ENCODE measurements around the gene GOLGA3. TPM values are rescaled to one million over a fixed set of nuclear protein-coding genes. Genes with fewer than 3 reads are reported as not detected.

Gene GOLGA3
- total RNA-seq, 2 donors from 2014 or later: 38.2 to 43.5 TPM

GRCh38 chr12:132873724-132874123, 45.1 kb upstream of the GOLGA3 start:
- no peak overlapping the region for H3K4me3 ChIP-seq (ENCODE audit: low read length)
- Mint-ChIP-seq H3K36me3 (ENCODE audit: low read depth) (peaks cover 61% of the 10 kb centered on the region), H3K9me3 (no peaks in the 10 kb centered on the region), H3K27me3 (ENCODE audit: insufficient read depth) (no peaks in the 10 kb centered on the region), H3K4me3 (no peak overlapping the region), H3K27ac (no peak overlapping the region), H3K4me1 (no peaks in the 10 kb centered on the region)
- peaks cover 63% of the 10 kb centered on the region for H3K36me3 ChIP-seq (ENCODE audit: control insufficient read depth, insufficient read depth, low read length)
- no peaks in the 10 kb centered on the region for H3K9me3 ChIP-seq (ENCODE audit: control insufficient read depth, low read length)
- H3K27ac ChIP-seq (ENCODE audit: low read depth, low read length): no peak overlapping the region
- no peak for DNase-seq
- no peak for TF ChIP-seq CTCF (conservative IDR thresholded peaks at IDR 0.05)
- no peaks in the 10 kb centered on the region for H3K4me1 ChIP-seq (ENCODE audit: control insufficient read depth, insufficient read depth, low read length)
- no peaks in the 10 kb centered on the region for H3K27me3 ChIP-seq (ENCODE audit: control insufficient read depth, insufficient read depth, low read length, poor library complexity, severe bottlenecking)
- 92% methylated on average over 4 to 10 of the region's 10 CpGs for WGBS, 2 experiments (ENCODE audit: insufficient coverage in 1 of 2, insufficient read length in 1 of 2)
- H3K9ac ChIP-seq (ENCODE audit: extremely low read depth, low read length, poor library complexity, severe bottlenecking): no peak overlapping the region

GRCh38 chr12:132872975-132873421, 44.3 kb upstream of the GOLGA3 start:
- no peaks in the 10 kb centered on the region for H3K27me3 ChIP-seq (ENCODE audit: control insufficient read depth, insufficient read depth, low read length, poor library complexity, severe bottlenecking)
- H3K9me3 Mint-ChIP-seq: no peaks in the 10 kb centered on the region
- H3K27me3 Mint-ChIP-seq (ENCODE audit: insufficient read depth): no peaks in the 10 kb centered on the region
- no peaks in the 10 kb centered on the region for H3K4me1 Mint-ChIP-seq
- no peak overlapping the region for H3K27ac ChIP-seq (ENCODE audit: low read depth, low read length)
- no peak overlapping the region for H3K9ac ChIP-seq (ENCODE audit: extremely low read depth, low read length, poor library complexity, severe bottlenecking)
- H3K4me3 Mint-ChIP-seq: no peak overlapping the region
- H3K9me3 ChIP-seq (ENCODE audit: control insufficient read depth, low read length): no peaks in the 10 kb centered on the region
- H3K36me3 ChIP-seq (ENCODE audit: control insufficient read depth, insufficient read depth, low read length): peaks cover 63% of the 10 kb centered on the region
- 86 to 89% methylated on average over 12 of the region's 12 CpGs for WGBS, 2 experiments (ENCODE audit: insufficient coverage in 1 of 2, insufficient read length in 1 of 2)
- H3K4me3 ChIP-seq (ENCODE audit: low read length): no peak overlapping the region
- TF ChIP-seq CTCF (conservative IDR thresholded peaks at IDR 0.05): no peak
- no peak for DNase-seq
- H3K36me3 Mint-ChIP-seq (ENCODE audit: low read depth): peaks cover 63% of the 10 kb centered on the region
- peak overlapping the region; percentile 35 for H3K27ac Mint-ChIP-seq
- no peaks in the 10 kb centered on the region for H3K4me1 ChIP-seq (ENCODE audit: control insufficient read depth, insufficient read depth, low read length)

GRCh38 chr12:132872073-132872855, 43.6 kb upstream of the GOLGA3 start:
- Histone ChIP-seq H3K9ac (ENCODE audit: extremely low read depth, low read length, poor library complexity, severe bottlenecking) (no peak overlapping the region), H3K27me3 (ENCODE audit: control insufficient read depth, insufficient read depth, low read length, poor library complexity, severe bottlenecking) (no peaks in the 10 kb centered on the region), H3K9me3 (ENCODE audit: control insufficient read depth, low read length) (no peaks in the 10 kb centered on the region), H3K4me3 (ENCODE audit: low read length) (no peak overlapping the region), H3K4me1 (ENCODE audit: control insufficient read depth, insufficient read depth, low read length) (no peaks in the 10 kb centered on the region), H3K36me3 (ENCODE audit: control insufficient read depth, insufficient read depth, low read length) (peaks cover 64% of the 10 kb centered on the region), H3K27ac (ENCODE audit: low read depth, low read length) (no peak overlapping the region)
- peaks cover 63% of the 10 kb centered on the region for H3K36me3 Mint-ChIP-seq (ENCODE audit: low read depth)
- DNase-seq: no peak
- WGBS, 2 experiments (ENCODE audit: insufficient coverage in 1 of 2, insufficient read length in 1 of 2): 92 to 97% methylated on average over 20 to 21 of the region's 21 CpGs
- no peak overlapping the region for H3K4me3 Mint-ChIP-seq
- TF ChIP-seq CTCF (conservative IDR thresholded peaks at IDR 0.05): no peak
- H3K27ac Mint-ChIP-seq: peak overlapping the region; percentile 35
- H3K9me3 Mint-ChIP-seq: no peaks in the 10 kb centered on the region
- H3K27me3 Mint-ChIP-seq (ENCODE audit: insufficient read depth): no peaks in the 10 kb centered on the region
- no peaks in the 10 kb centered on the region for H3K4me1 Mint-ChIP-seq
